ENCODE measurements around the gene NACC2. TPM values are rescaled to one million over a fixed set of nuclear protein-coding genes. Genes with fewer than 3 reads are reported as not detected.

Gene NACC2
- total and polyA plus RNA-seq, 2 donors from 2014 or later, result 7.1 to 30.9 TPM

GRCh38 chr9:136010176-136010575 lies 84.9 kb downstream of the NACC2 start:
- intact Hi-C loops (cut with DNase I), result no loop called here
- H3K27ac ChIP-seq (ENCODE audit: low read depth in 2 of 2, low read length in 2 of 2), result no peak overlapping the region
- no peak for TF ChIP-seq CTCF (IDR thresholded peaks at IDR 0.05; ENCODE audit: borderline replicate concordance, extremely low read depth, insufficient read depth)
- DNase-seq (peak in 1 of 5 donors; percentile 62), FAIRE-seq (no peak)
- H3K4me1 ChIP-seq (ENCODE audit: control insufficient read depth in 2 of 3, insufficient read depth in 2 of 3, low read depth in 1 of 3, low read length in 3 of 3), result peaks cover 0 to 5% (median 5%) of the 10 kb centered on the region in 3 donors
- H3K4me3 ChIP-seq (ENCODE audit: low read length in 3 of 3), result no peak overlapping the region
- no peaks in the 10 kb centered on the region for H3K9me3 ChIP-seq (ENCODE audit: control insufficient read depth in 2 of 3, insufficient read depth in 1 of 3, low read length in 3 of 3)
- H3K27me3 ChIP-seq (ENCODE audit: control insufficient read depth, insufficient read depth, low read length), result no peaks in the 10 kb centered on the region
- H3K9ac ChIP-seq (ENCODE audit: low read length in 3 of 3), result no peak overlapping the region
- no peaks in the 10 kb centered on the region for H3K36me3 ChIP-seq (ENCODE audit: control insufficient read depth in 2 of 3, insufficient read depth in 3 of 3, low read length in 3 of 3)

GRCh38 chr9:136009516-136009915 lies 85.6 kb downstream of the NACC2 start:
- peak in 1 of 5 donors; percentile 64 for DNase-seq
- H3K36me3 ChIP-seq (ENCODE audit: control insufficient read depth in 2 of 3, insufficient read depth in 3 of 3, low read length in 3 of 3), result no peaks in the 10 kb centered on the region

GRCh38 chr9:136008693-136008997 lies 86.4 kb downstream of the NACC2 start:
- Histone ChIP-seq H3K4me3 (ENCODE audit: low read length in 3 of 3) (no peak overlapping the region), H3K27ac (ENCODE audit: low read depth in 2 of 2, low read length in 2 of 2) (no peak overlapping the region), H3K9me3 (ENCODE audit: control insufficient read depth in 2 of 3, insufficient read depth in 1 of 3, low read length in 3 of 3) (no peaks in the 10 kb centered on the region), H3K27me3 (ENCODE audit: control insufficient read depth, insufficient read depth, low read length) (no peaks in the 10 kb centered on the region), H3K36me3 (ENCODE audit: control insufficient read depth in 2 of 3, insufficient read depth in 3 of 3, low read length in 3 of 3) (no peaks in the 10 kb centered on the region), H3K9ac (ENCODE audit: low read length in 3 of 3) (no peak overlapping the region), H3K4me1 (ENCODE audit: control insufficient read depth in 2 of 3, insufficient read depth in 2 of 3, low read depth in 1 of 3, low read length in 3 of 3) (peaks cover 0 to 5% (median 5%) of the 10 kb centered on the region in 3 donors)
- TF ChIP-seq CTCF (IDR thresholded peaks at IDR 0.05; ENCODE audit: borderline replicate concordance, extremely low read depth, insufficient read depth), result no peak
- FAIRE-seq (no peak), DNase-seq (no peak)
- intact Hi-C loops (cut with DNase I), result no loop called here

More at GRCh38 chr9:136009516-136009915, 85.6 kb downstream of the NACC2 start:
- Histone ChIP-seq H3K9ac (ENCODE audit: low read length in 3 of 3) (no peak overlapping the region), H3K27me3 (ENCODE audit: control insufficient read depth, insufficient read depth, low read length) (no peaks in the 10 kb centered on the region), H3K9me3 (ENCODE audit: control insufficient read depth in 2 of 3, insufficient read depth in 1 of 3, low read length in 3 of 3) (no peaks in the 10 kb centered on the region), H3K4me1 (ENCODE audit: control insufficient read depth in 2 of 3, insufficient read depth in 2 of 3, low read depth in 1 of 3, low read length in 3 of 3) (peaks cover 0 to 5% (median 5%) of the 10 kb centered on the region in 3 donors), H3K4me3 (ENCODE audit: low read length in 3 of 3) (no peak overlapping the region), H3K27ac (ENCODE audit: low read depth in 2 of 2, low read length in 2 of 2) (no peak overlapping the region)
- no peak for TF ChIP-seq CTCF (IDR thresholded peaks at IDR 0.05; ENCODE audit: borderline replicate concordance, extremely low read depth, insufficient read depth)
- intact Hi-C loops (cut with DNase I), result no loop called here
- FAIRE-seq, result no peak

All from kidney (tissue), 14 donors.